HCT116 (cell line): ENCODE data around the gene RGS6. TPM values are rescaled to one million over a fixed set of nuclear protein-coding genes. Genes with fewer than 3 reads are reported as not detected.

ENCODE experiments used
- ATAC-seq: fragments of 200-7000 bp; cut with Tn5 transposase; 2 replicates; pipeline ENCODE4 v1.9.1; 2020; ENCODE audit warnings: mild to moderate bottlenecking, moderate library complexity
- BruUV-seq: library from RNA; stranded (reverse); fragments of 400-500 nt; replicated peaks from 2 replicates; lab custom pipeline; 2021; lab: Mats Ljungman, UMichigan
- CTCF ChIA-PET: fragments of 300-600 bp; sonication (Branson Sonifier 250); formaldehyde crosslinking; loops from one replicate; lab custom pipeline; 2021; ENCODE audit warnings: antibody characterized with exemption; lab: Charles Lee
- POLR2A ChIA-PET: fragments of 300-600, 350-600 bp; sonication (Branson Sonifier 250); formaldehyde crosslinking; loops from one replicate; lab custom pipeline; 2021; ENCODE audit warnings: antibody characterized with exemption; lab: Charles Lee
- RAD21 ChIA-PET, 2 experiments: fragments of 300-600 bp; sonication (Branson Sonifier 250); formaldehyde crosslinking; loops; one replicate each; lab custom pipeline; 2023; ENCODE audit warnings: low total read pairs in 2 of 2; ENCODE audit not compliant: uncharacterized antibody in 2 of 2, unreplicated experiment in 2 of 2, low non-redundant PET in 1 of 2; lab: Charles Lee
- DNase-seq: peaks from one replicate; pipeline ENCODE4 v3.0.0-alpha.2; 2010; ENCODE audit warnings: low read depth, low spot score
- H2AFZ ChIP-seq: fragments of 200-600 bp; shearing (Covaris generic), sonication (generic); 2 replicates; pipeline ENCODE4 v1.6.1; 2017; ENCODE audit warnings: low read depth, mixed run types, mixed read lengths, antibody characterized with exemption, low read length; ENCODE audit not compliant: poor library complexity, severe bottlenecking
- H3K27ac ChIP-seq: 2 replicates; pipeline ENCODE4 v1.5.1; 2012; ENCODE audit warnings: low read depth, low read length
- H3K27me3 ChIP-seq: fragments of 200-600 bp; sonication (generic); 2 replicates; pipeline ENCODE4 v1.6.1; 2016; ENCODE audit warnings: mixed run types, low read length, mixed read lengths; ENCODE audit not compliant: insufficient read depth
- H3K36me3 ChIP-seq, 2 experiments: fragments of 200-500 bp in 1 of 2; fragments of 200-600 bp in 1 of 2; sonication (Bioruptor generic) in 1 of 2; sonication (generic) in 1 of 2; 2 replicates each; pipeline versions ENCODE4 v1.5.1 to v1.6.1; 2014 to 2016; ENCODE audit warnings: low read length in 2 of 2, inconsistent platforms in 1 of 2, mixed read lengths in 1 of 2, mixed run types in 1 of 2; ENCODE audit not compliant: insufficient read depth in 2 of 2, control insufficient read depth in 1 of 2
- H3K4me1 ChIP-seq, 2 experiments: fragments of 200-600 bp in 1 of 2; sonication (generic) in 1 of 2; 2 replicates each; pipeline versions ENCODE4 v1.5.1 to v1.6.1; 2012 to 2017; ENCODE audit warnings: low read length in 2 of 2, inconsistent platforms in 1 of 2, mild to moderate bottlenecking in 1 of 2, mixed read lengths in 1 of 2, mixed run types in 1 of 2, moderate library complexity in 1 of 2; ENCODE audit not compliant: insufficient read depth in 2 of 2, control insufficient read depth in 1 of 2
- H3K4me2 ChIP-seq: fragments of 200-600 bp; sonication (generic); 2 replicates; pipeline ENCODE4 v1.6.1; 2017; ENCODE audit warnings: mixed run types, low read length, mixed read lengths
- H3K4me3 ChIP-seq, 2 experiments: fragments of 200-600 bp in 1 of 2; sonication (generic) in 1 of 2; replicated peaks in 1 of 2; 2 replicates each; pipeline ENCODE4 v1.5.1; 2011 to 2016; ENCODE audit warnings: low read length in 2 of 2, control low read depth in 1 of 2, low read depth in 1 of 2, mild to moderate bottlenecking in 1 of 2, mixed read lengths in 1 of 2, mixed run types in 1 of 2
- H3K79me2 ChIP-seq: fragments of 200-600 bp; sonication (generic); 2 replicates; pipeline ENCODE4 v1.6.1; 2017; ENCODE audit warnings: mild to moderate bottlenecking, mixed run types, low read length, moderate library complexity, mixed read lengths; ENCODE audit not compliant: insufficient read depth
- H3K9ac ChIP-seq: fragments of 200-600 bp; sonication (generic); 2 replicates; pipeline ENCODE4 v1.6.1; 2016; ENCODE audit warnings: low read length, mixed read lengths
- H3K9me2 ChIP-seq: fragments of 200-600 bp; sonication (generic), shearing (Covaris generic); 2 replicates; pipeline ENCODE4 v1.6.1; 2017; ENCODE audit warnings: mixed run types, mild to moderate bottlenecking, moderate library complexity; ENCODE audit not compliant: insufficient read depth
- H3K9me3 ChIP-seq, 2 experiments: fragments of 200-500 bp in 1 of 2; fragments of 200-600 bp in 1 of 2; sonication (Bioruptor generic) in 1 of 2; sonication (generic) in 1 of 2; 2 replicates each; pipeline ENCODE4 v1.6.1; 2014 to 2017; ENCODE audit warnings: low read length in 2 of 2, mixed read lengths in 2 of 2, inconsistent platforms in 1 of 2, low read depth in 1 of 2, mild to moderate bottlenecking in 1 of 2, mixed run types in 1 of 2, moderate library complexity in 1 of 2; ENCODE audit not compliant: control insufficient read depth in 1 of 2, insufficient read depth in 1 of 2
- H4K20me1 ChIP-seq: fragments of 200-600 bp; sonication (generic), shearing (Covaris generic); 2 replicates; pipeline ENCODE4 v1.6.1; 2017; ENCODE audit warnings: mixed run types, mild to moderate bottlenecking, moderate library complexity; ENCODE audit not compliant: insufficient read depth
- CBX3 ChIP-seq: IDR thresholded peaks from 2 replicates; pipeline ENCODE4 v1.6.1; 2012; ENCODE audit warnings: low read depth
- CEBPB ChIP-seq: IDR thresholded peaks from 2 replicates; pipeline ENCODE4 v1.6.1; 2012; ENCODE audit warnings: low read depth
- ELF1 ChIP-seq: IDR thresholded peaks from 2 replicates; pipeline ENCODE4 v1.6.1; 2012; ENCODE audit warnings: low read depth, borderline replicate concordance
- JUND ChIP-seq: IDR thresholded peaks from 2 replicates; pipeline ENCODE4 v1.6.1; 2012
- POLR2AphosphoS5 ChIP-seq: IDR thresholded peaks from 2 replicates; pipeline ENCODE4 v1.6.1; 2011; ENCODE audit warnings: mild to moderate bottlenecking, low read depth, low read length, moderate library complexity
- SRF ChIP-seq: IDR thresholded peaks from 2 replicates; pipeline ENCODE4 v1.6.1; 2012; ENCODE audit warnings: low read depth
- TCF7L2 ChIP-seq: IDR thresholded peaks from 2 replicates; pipeline ENCODE4 v1.7.0; 2011; ENCODE audit warnings: borderline replicate concordance, inconsistent platforms; ENCODE audit not compliant: insufficient read depth, insufficient read length; ENCODE audit errors: extremely low read depth
- ZFX ChIP-seq: fragments of 450-650 bp; IDR thresholded peaks from 2 replicates; pipeline ENCODE4 v1.6.1; 2017
- intact Hi-C: fragments of 100-400 bp; cut with micrococcal nuclease; formaldehyde crosslinking; loops from 2 replicates; pipeline ENCODE4 v1.10.0; 2022
- total RNA-seq: library from RNA; stranded (reverse); gene quantifications from one replicate; pipeline ENCODE4 v1.2.1, GENCODE V29; 2021; ENCODE audit not compliant: unreplicated experiment
- TF ChIP-seq, protein P1 (sequence below), 3 experiments: fragments of 200-600 bp in 1 of 3; sonication (generic) in 1 of 3; IDR thresholded peaks in 2 of 3; conservative IDR thresholded peaks in 1 of 3; 2 replicates each; pipeline ENCODE4 v1.5.1; 2012 to 2017; ENCODE audit warnings: low read depth in 2 of 3, low read length in 2 of 3, antibody characterized with exemption in 1 of 3, borderline replicate concordance in 1 of 3, control low read depth in 1 of 3, mild to moderate bottlenecking in 1 of 3, mixed read lengths in 1 of 3, mixed run types in 1 of 3, moderate library complexity in 1 of 3; ENCODE audit not compliant: insufficient read depth in 1 of 3

Gene RGS6
- total RNA-seq, 1 experiment from 2014 or later, result 4.7 TPM

DNA sequence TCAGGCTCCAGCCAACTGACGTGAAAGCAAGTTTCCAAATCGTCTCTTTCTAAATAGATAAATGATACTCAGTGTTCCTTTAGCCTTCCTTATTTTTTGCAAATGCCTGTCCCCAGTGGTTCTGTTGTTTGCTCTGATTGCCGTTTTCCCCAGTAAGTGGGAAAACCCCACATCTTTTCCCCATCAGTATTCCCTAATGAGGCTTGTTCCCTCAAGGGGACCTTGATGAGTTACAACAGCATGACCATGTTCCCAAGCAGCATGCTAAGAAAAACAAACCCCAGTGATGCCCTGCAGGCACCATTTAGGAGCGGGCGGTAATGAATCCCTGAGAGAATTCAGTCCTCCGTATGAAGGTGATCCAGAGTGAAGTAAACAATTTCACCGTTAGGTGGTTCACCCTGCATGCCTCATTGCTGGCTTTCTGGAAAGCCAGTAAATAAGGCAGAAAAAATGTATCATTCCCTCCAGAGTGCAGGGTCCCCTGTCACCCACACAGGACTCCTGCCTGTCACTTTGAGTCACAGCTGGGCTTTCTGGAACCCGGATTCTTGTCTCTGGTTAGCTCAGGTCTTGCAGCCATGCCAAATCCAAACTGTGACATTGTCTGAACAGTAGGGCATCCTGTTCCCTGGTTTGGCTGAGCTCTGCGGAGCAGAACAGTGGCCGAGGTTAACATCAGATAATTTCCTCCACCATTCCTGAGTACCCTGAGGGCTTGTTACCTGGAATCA lies 222.6 kb downstream of the RGS6 start:
- H3K79me2 ChIP-seq, result no peaks in the 10 kb centered on the region
- no peaks in the 10 kb centered on the region for H3K9me2 ChIP-seq
- H3K27ac ChIP-seq, result no peak overlapping the region
- intact Hi-C loops, result no loop called here
- H3K9me3 ChIP-seq, result peaks cover 0 to 3% of the 10 kb centered on the region in 2 experiments; a peak in 1 of 4 replicates
- DNase-seq (no peak), ATAC-seq (no peak)
- H3K27me3 ChIP-seq, result no peaks in the 10 kb centered on the region
- H4K20me1 ChIP-seq, result no peaks in the 10 kb centered on the region
- ChIA-PET CTCF (no interaction called here), POLR2A (no interaction called here), RAD21 (no interaction called here)
- no TSS peak for BruUV-seq
- H2AFZ ChIP-seq, result no peak overlapping the region
- no peak overlapping the region for H3K9ac ChIP-seq
- H3K36me3 ChIP-seq, result no peaks in the 10 kb centered on the region
- no peaks in the 10 kb centered on the region for H3K4me1 ChIP-seq
- H3K4me3 ChIP-seq, result no peak overlapping the region
- H3K4me2 ChIP-seq, result no peak overlapping the region
- TF ChIP-seq TCF7L2 (no peak), POLR2AphosphoS5 (no peak), ELF1 (no peak), ZFX (no peak), SRF (no peak), JUND (no peak), CBX3 (no peak), CEBPB (no peak)
- TF ChIP-seq, protein P1, sequence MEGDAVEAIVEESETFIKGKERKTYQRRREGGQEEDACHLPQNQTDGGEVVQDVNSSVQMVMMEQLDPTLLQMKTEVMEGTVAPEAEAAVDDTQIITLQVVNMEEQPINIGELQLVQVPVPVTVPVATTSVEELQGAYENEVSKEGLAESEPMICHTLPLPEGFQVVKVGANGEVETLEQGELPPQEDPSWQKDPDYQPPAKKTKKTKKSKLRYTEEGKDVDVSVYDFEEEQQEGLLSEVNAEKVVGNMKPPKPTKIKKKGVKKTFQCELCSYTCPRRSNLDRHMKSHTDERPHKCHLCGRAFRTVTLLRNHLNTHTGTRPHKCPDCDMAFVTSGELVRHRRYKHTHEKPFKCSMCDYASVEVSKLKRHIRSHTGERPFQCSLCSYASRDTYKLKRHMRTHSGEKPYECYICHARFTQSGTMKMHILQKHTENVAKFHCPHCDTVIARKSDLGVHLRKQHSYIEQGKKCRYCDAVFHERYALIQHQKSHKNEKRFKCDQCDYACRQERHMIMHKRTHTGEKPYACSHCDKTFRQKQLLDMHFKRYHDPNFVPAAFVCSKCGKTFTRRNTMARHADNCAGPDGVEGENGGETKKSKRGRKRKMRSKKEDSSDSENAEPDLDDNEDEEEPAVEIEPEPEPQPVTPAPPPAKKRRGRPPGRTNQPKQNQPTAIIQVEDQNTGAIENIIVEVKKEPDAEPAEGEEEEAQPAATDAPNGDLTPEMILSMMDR (IDR thresholded peaks at IDR 0.05 in 2 of 3, conservative IDR thresholded peaks at IDR 0.05 in 1 of 3; ENCODE audit: borderline replicate concordance in 1 of 3, insufficient read depth in 1 of 3, low read depth in 2 of 3, low read length in 2 of 3), result no peak
